Measurements from ENCODE around the gene APOA4.
"Not testable (repeated sequence)": the region's sequence is repeated elsewhere in the genome, so short reads cannot be mapped to it uniquely, and the experiment has no call there.

Gene APOA4

DNA sequence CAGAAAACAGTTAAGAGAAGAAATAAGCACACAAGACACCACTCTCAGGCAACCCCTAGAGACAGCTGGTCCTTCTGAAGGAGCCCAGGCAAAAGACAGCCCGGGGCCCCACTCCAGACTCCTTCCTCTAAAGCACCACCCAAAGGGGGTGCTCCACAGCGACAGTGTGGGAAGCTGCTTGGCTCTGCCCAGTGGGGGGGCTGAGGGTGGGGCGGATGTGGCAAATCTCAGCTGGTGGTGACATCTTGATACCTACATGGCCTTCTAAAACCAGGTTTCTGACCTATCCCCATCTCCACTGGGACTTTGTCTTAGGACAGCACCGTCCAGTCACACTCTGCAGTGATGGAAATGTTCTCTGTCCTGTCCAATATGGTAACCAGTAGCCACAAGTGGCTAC lies 24.5 kb upstream of the APOA4 start:
- DNase-seq = no peak

DNA sequence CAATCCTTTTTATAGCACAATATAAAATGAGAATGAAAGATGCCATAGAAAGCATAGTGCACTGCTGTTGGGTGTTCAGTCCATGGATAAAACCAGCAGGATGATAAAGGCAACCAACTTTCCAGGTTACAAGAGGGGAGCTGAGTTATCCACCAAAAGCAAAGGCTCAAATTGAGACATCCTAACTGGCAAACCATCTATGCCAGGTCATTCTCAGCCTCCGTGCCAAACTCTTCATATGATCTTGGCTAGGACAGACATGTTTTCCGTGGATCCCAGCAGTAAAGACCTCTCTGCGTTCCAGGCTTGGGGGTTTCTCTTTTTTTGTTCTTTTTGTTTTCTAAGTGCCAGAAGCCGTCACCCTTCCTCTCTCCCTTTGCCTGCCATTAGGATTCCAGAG lies 21.6 kb upstream of the APOA4 start:
- DNase-seq = no peak

DNA sequence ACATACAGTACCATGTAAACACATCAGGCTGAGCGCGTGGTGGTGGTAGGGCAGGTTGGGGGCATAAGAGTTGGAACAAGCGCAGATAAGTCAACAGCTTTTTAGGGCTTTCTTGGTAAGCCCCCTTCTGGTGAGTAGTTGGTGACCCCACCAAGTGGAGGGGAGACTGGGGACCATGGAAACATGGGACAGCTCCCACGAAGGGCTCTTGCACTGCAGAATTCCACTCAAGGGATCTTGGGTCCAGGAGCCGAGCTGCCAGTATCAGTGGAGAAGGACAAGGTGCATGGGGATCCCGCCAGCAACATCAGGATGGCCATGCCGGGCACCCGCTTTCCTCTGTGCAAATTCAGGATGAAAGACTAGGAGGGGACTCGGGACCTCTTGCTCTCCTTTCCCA lies 20.6 kb upstream of the APOA4 start:
- no peak for DNase-seq

DNA sequence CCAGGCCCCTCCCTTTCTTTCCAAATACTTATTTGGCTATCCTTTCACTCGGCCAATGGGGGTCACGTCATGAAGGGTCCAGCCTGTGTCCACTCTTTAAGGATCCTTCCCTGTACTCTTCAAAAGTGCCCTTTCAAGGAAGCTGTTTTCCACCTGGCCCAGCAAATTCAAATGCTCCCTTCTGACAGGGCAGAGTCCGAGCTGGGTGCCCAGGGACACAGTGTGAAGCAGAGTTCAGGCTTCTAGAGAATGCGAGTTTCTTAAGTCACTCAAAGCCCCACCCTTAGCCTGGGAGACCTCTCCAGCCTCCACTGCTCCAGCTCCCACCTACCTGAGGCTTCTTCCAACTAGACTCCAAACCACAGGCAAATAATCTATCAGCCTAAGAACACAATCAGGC lies 19.8 kb upstream of the APOA4 start:
- no peak for DNase-seq

DNA sequence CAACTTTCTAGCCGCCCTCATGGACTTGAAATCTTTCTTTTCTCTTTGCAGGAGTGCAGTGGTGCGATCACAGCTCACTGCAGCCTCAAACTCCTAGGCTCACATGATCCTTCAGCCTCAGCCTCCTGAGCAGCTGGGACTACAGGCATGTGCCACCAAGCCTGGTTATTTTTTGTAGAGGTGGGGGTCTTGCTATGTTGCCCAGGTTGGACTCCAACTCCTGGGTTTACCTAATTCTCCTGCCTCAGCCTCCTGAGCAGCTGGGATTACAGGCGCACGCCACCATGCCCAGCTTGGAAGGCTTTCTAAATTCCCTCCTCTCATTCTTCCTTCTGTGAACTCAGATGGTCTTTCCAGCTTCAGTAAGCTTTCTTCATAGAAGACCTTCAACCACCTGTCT lies 19.0 kb upstream of the APOA4 start:
- DNase-seq = no peak

DNA sequence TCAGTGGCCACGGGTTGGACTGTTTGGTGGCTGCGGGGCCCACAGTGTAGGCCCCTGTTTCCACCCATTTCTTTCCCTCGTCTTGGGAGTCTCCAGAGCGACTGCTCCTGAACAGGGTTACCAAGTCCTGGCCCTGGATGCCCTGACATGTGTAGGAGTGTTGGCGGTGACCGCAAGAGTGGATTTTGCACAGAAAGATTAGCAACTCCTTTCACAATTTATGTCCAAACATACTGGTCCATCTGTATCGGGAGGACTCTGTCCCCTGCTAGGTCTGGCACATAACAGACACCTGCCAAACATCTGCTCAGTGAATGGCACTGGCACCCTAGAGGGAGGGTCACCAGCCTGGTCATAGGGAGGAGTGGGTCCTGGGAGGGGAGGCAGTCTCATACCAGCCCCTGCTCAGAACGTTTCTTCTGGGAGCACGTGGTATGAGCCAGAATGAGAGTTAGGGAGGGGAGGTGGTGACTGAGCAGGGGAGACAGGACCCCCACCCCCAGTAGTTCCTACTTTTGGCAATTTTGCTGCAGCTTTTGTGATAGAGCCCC lies 17.7 kb upstream of the APOA4 start:
- DNase-seq = no peak

DNA sequence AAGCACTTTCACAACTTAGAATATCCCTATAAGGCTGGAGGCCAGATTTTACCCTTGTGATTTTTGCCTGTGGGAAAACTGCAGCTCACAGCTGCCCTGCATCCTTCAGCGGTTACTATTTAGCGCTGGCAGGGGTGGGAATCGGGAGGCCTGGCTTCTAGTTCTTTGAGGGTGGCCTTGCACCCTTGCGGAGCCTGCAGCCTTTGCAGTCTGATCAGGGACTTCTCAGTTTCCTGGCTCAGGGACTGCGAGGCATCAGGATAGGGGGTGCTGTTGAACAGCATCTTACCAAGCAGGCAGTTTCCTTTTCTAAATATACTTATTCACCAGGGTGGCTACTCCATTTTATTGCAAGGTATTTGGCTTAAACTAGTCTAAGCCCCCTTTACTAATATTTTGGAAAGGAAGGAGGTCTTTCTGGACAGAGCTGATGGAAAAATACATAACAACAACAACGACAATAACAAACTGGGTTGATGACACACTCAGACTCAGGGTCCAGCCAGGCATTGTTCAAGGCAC lies 17.2 kb upstream of the APOA4 start:
- no peak for DNase-seq

DNA sequence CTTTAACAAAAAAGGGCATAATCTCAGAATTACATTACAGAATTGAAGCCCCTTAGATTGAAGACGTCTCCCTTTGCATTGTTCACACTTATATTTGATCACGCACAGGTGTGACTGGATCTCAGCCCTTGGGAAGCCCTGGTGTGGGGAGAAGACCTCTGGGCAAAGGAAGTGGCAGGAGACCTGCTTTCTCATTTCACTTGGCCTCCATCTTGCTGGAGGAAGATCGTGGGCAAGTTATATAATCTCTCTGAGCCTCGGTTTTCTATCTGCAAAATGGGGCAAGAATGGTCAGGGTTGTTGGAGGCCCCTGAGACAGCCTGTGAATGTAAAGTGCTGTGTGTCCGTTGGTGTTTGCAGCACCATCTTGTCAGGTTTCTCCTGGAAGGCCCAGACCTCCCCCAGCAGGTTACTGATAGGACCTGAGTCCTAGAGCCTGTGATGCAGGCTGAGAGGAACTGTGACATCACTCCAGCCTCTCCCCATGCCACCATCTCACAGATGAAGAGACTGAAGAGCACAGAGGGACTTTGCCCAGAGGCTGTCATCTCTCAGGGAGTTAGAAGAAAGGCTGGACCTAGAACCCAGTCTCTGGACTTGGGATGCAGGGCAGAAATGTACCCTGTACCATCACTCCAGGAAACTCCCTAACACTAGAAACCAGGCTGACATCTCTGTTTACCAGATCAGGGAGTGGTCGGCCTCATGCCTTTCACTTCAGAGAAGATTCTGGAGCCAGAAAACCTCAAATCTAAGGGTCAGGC lies 15.4 kb upstream of the APOA4 start:
- no peak for DNase-seq

DNA sequence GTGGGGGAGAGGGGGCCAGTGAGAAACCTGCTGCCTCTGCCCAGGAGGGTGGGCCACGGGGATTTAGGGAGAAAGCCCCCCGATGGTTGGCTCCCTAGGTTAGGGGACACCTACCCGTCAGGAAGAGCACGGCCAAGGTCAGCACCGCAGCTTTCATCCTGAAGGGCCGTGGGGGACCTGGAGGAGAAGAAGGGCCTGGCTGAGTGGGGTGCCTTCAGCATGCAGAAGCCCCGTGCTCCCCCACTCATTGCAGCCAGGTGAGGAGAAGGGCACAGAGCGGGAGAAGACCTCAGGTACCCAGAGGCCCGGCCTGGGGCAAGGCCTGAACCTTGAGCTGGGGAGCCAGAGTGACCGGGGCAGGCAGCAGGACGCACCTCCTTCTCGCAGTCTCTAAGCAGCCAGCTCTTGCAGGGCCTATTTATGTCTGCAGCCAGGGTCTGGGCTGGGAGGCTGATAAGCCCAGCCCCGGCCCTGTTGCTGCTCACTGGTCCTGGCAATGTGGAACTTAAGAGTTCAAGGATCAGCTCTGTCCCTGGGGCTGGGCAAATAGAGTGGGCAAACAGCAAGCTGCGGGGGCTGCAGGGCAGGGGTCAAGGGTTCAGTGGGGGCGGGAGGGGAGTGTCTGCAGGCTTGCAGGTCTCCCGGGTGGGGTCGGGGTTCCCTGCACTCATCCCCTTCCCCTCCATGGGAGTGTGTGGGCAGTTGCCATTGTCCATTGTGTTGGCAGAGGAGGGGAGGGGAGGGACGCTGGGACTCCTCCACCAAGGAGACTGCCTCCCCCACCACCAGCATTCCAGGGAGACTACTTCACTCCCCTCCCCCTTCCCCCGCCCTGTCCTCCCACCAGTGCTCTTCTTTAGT lies 14.4 kb upstream of the APOA4 start, which contains the start of gene APOA1:
Gene APOA1 (minus strand): TSS at position 392 of the 861 bp plus-strand sequence. CDS start 235 bp downstream, at position 157.
- no peak for DNase-seq

DNA sequence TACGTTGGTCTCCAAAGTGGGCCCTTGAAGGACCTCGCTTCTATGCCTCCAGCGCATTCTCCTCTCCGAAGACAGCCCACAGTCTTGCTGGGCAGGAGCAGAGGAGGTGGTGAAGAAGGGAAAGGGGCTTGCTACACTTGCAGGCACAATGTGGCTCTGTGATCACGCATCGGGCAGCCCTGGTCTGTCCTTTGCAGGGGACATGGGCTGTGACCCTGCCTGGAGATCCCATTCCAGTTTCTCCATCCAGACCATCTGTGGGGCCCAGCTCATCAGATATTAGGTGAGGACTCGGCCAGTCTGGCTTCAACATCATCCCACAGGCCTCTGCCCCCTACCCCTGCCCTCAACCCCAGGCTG lies 13.5 kb upstream of the APOA4 start:
- DNase-seq = no peak

DNA sequence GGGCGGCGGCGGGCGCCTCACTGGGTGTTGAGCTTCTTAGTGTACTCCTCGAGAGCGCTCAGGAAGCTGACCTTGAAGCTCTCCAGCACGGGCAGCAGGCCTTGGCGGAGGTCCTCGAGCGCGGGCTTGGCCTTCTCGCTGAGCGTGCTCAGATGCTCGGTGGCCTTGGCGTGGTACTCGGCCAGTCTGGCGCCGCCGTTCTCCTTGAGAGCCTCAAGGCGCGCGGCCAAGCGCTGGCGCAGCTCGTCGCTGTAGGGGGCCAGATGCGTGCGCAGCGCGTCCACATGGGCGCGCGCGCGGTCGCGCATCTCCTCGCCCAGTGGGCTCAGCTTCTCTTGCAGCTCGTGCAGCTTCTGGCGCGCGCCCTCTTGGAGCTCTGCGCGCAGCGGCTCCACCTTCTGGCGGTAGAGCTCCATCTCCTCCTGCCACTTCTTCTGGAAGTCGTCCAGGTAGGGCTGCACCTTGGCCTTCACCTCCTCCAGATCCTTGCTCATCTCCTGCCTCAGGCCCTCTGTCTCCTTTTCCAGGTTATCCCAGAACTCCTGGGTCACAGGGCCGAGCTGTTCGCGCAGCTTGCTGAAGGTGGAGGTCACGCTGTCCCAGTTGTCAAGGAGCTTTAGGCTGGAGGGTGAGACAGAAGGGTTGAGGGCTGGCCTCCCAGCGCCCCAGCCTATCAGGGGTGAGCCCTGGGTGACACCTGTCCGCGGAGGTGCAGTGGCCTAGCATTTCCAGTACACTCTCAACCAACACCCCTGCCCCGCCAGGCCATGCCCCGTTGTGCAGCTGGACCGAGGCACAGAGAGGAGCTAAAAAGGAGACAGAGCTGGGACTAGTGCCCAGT lies 12.9 kb upstream of the APOA4 start:
- peak; percentile 87 for DNase-seq

DNA sequence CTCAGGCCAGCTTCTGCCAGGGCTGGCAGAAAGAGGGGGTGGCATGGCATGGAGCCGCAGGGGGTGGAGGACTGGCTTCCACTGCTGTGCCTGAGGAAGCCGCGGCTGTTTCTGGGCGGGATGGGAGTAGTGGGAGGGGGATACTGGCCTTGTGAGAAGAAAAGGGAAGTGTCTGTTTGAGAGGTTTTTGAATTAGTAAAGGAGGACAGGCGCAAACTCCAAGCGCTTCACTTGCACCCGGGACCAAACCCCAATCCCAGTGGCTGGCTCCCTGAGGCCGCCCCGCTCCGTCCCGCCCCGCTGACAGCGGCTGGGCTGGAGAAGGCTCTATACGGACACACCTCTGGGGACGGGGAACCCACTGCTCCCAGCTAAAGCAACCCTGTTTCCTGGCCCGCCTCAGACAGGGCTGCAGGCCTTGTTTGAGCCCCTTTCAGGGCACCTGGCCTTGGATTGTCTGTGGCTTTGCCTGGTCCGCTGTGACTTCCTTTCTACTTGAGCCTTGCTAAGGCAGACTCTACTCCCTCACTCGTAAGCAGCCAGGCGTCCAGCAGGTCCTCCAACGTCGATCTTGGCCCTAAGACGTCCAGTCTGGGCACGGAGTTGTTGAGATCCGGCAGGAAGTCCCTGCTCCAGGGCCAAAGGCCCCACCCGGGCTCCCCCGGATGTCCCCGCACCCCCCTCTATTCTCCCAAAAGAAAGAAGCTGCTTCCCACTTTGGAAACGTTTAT lies 12.1 kb upstream of the APOA4 start:
- no peak for DNase-seq

DNA sequence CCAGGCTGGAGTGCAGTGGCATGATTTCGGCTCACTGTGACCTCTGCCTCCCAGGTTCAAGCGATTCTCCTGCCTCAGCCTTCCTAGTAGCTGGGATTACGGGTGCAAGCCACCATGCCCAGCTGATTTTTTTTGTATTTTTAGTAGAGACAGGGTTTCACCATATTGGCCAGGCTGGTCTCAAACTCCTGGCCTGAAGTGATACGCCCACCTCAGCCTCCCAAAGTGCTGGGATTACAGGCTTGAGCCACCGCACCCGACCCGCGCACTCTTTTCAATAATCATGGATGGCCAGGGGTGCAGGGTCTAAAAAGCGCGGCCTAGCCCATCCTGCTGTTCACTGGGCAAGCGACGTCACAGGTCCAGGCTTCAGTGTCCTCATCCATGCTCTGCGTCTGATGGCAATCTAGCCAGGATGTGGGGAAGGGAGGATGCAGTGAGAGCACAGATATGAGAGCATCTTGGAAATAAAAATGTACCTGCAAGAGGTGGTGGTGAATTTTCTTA lies 11.5 kb upstream of the APOA4 start:
- not testable (repeated sequence) for DNase-seq

DNA sequence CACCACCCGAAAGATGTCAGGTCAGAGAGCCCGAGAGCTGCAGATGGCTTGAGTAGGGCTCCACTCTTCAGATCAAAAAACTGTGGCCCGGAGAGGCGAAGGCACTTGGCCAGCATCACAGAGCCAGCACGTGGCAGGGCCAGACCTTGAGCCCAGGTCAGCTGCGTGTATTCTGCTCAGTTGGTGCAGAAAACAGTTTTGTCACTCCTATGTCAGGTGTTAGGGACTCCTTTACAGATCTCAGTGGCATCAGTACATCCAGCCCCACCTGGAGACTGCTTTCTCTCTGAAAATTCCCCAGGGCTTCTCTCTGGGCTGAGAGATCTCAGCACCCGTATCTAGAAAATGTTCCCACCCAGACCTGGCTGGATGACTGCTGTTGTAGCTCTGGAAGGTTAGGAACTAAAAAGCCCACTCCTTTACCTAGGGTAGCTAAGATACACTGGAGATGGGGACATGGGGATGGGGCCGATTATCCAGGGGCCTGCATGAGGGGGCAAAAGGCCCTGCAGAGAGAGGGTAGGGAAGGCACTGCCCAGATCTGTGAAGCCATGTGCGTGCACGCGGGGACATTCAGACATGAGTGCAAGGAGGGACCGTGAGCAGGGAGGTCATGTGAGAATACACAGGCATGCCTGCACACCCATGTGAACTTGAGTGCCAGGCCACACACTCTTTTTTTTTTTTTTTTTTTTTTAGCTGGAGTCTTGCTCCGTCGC lies 10.9 kb upstream of the APOA4 start:
- DNase-seq = no peak

DNA sequence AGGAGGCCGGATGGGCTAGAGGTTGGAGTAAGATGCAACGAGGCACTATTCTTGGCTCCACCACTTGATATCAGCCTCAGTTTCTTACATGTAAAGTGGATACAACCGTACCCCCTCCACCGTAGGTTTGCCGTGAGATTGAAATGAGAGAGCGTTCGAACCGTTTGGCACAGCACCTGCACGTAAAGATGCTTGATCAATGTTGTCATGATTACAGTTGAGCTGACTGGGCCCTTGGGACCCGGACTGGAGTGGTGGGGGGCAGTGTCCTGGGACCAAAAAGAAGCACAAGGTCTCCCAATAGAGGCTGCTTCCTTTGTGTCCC lies 10.3 kb upstream of the APOA4 start:
- DNase-seq = no peak

DNA sequence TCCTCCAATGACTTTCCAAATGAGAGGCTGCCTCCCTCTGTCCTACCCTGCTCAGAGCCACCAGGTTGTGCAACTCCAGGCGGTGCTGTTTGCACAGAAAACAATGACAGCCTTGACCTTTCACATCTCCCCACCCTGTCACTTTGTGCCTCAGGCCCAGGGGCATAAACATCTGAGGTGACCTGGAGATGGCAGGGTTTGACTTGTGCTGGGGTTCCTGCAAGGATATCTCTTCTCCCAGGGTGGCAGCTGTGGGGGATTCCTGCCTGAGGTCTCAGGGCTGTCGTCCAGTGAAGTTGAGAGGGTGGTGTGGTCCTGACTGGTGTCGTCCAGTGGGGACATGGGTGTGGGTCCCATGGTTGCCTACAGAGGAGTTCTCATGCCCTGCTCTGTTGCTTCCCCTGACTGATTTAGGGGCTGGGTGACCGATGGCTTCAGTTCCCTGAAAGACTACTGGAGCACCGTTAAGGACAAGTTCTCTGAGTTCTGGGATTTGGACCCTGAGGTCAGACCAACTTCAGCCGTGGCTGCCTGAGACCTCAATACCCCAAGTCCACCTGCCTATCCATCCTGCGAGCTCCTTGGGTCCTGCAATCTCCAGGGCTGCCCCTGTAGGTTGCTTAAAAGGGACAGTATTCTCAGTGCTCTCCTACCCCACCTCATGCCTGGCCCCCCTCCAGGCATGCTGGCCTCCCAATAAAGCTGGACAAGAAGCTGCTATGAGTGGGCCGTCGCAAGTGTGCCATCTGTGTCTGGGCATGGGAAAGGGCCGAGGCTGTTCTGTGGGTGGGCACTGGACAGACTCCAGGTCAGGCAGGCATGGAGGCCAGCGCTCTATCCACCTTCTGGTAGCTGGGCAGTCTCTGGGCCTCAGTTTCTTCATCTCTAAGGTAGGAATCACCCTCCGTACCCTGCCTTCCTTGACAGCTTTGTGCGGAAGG lies 9.5 kb upstream of the APOA4 start:
- no peak for DNase-seq

DNA sequence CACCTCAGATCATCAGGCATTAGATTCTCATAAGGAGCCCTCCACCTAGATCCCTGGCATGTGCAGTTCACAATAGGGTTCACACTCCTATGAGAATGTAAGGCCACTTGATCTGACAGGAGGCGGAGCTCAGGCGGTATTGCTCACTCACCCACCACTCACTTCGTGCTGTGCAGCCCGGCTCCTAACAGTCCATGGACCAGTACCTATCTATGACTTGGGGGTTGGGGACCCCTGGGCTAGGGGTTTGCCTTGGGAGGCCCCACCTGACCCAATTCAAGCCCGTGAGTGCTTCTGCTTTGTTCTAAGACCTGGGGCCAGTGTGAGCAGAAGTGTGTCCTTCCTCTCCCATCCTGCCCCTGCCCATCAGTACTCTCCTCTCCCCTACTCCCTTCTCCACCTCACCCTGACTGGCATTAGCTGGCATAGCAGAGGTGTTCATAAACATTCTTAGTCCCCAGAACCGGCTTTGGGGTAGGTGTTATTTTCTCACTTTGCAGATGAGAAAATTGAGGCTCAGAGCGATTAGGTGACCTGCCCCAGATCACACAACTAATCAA lies 8.8 kb upstream of the APOA4 start:
- no peak for DNase-seq

DNA sequence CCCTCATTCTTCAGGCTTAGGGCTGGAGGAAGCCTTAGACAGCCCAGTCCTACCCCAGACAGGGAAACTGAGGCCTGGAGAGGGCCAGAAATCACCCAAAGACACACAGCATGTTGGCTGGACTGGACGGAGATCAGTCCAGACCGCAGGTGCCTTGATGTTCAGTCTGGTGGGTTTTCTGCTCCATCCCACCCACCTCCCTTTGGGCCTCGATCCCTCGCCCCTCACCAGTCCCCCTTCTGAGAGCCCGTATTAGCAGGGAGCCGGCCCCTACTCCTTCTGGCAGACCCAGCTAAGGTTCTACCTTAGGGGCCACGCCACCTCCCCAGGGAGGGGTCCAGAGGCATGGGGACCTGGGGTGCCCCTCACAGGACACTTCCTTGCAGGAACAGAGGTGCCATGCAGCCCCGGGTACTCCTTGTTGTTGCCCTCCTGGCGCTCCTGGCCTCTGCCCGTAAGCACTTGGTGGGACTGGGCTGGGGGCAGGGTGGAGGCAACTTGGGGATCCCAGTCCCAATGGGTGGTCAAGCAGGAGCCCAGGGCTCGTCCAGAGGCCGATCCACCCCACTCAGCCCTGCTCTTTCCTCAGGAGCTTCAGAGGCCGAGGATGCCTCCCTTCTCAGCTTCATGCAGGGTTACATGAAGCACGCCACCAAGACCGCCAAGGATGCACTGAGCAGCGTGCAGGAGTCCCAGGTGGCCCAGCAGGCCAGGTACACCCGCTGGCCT lies 7.2 kb upstream of the APOA4 start:
- no peak for DNase-seq

DNA sequence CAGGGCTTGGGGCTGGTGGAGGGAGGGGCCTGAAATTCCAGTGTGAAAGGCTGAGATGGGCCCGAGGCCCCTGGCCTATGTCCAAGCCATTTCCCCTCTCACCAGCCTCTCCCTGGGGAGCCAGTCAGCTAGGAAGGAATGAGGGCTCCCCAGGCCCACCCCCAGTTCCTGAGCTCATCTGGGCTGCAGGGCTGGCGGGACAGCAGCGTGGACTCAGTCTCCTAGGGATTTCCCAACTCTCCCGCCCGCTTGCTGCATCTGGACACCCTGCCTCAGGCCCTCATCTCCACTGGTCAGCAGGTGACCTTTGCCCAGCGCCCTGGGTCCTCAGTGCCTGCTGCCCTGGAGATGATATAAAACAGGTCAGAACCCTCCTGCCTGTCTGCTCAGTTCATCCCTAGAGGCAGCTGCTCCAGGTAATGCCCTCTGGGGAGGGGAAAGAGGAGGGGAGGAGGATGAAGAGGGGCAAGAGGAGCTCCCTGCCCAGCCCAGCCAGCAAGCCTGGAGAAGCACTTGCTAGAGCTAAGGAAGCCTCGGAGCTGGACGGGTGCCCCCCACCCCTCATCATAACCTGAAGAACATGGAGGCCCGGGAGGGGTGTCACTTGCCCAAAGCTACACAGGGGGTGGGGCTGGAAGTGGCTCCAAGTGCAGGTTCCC lies 6.5 kb upstream of the APOA4 start, which contains the start of gene APOC3:
Gene APOC3 (plus strand): TSS at position 383 of the 659 bp plus-strand sequence. CDS start 676 bp downstream, outside the sequence.
- no peak for DNase-seq
